MM.1S (cell line): Measurements from ENCODE around the gene TRIOBP.
A peak's percentile ranks its signal among the peaks of the same experiment; 100 is the strongest.

Experiments used
- DNase-seq: peaks from one replicate; pipeline ENCODE4 v3.0.0-alpha.2; 2015
- H2AFZ ChIP-seq: fragments of 300-600 bp; sonication (generic); 2 replicates; pipeline ENCODE4 v1.6.0; 2016; ENCODE audit warnings: antibody characterized with exemption, low read length
- H3F3A ChIP-seq: fragments of 300-600 bp; sonication (generic); 2 replicates; pipeline ENCODE4 v1.6.1; 2016; ENCODE audit warnings: mild to moderate bottlenecking, antibody characterized with exemption, low read length, moderate library complexity, mixed read lengths; ENCODE audit not compliant: insufficient read depth
- H3K27ac ChIP-seq: fragments of 300-600 bp; sonication (generic); 2 replicates; pipeline ENCODE4 v1.5.1; 2016; ENCODE audit warnings: mild to moderate bottlenecking, low read length
- H3K27me3 ChIP-seq: fragments of 300-600 bp; sonication (generic); replicated peaks from 2 replicates; pipeline ENCODE4 v1.6.0; 2016; ENCODE audit warnings: low read length; ENCODE audit not compliant: insufficient read depth
- H3K36me3 ChIP-seq: fragments of 300-600 bp; sonication (generic); replicated peaks from 2 replicates; pipeline ENCODE4 v1.6.1; 2016; ENCODE audit warnings: mild to moderate bottlenecking, low read length, mixed read lengths; ENCODE audit not compliant: insufficient read depth
- H3K4me1 ChIP-seq: fragments of 300-600 bp; sonication (generic); 2 replicates; pipeline ENCODE4 v1.6.1; 2016; ENCODE audit warnings: low read length, mixed read lengths
- H3K4me2 ChIP-seq: fragments of 300-600 bp; sonication (generic); 2 replicates; pipeline ENCODE4 v1.6.0; 2016; ENCODE audit warnings: low read depth, low read length
- H3K4me3 ChIP-seq: fragments of 300-600 bp; sonication (generic); 2 replicates; pipeline ENCODE4 v1.5.1; 2016; ENCODE audit warnings: low read length, mixed read lengths
- H3K79me2 ChIP-seq: fragments of 300-600 bp; sonication (generic); 2 replicates; pipeline ENCODE4 v1.6.1; 2016; ENCODE audit warnings: mixed run types, low read length, mixed read lengths
- H3K9ac ChIP-seq: fragments of 300-600 bp; sonication (generic); 2 replicates; pipeline ENCODE4 v1.6.1; 2016; ENCODE audit warnings: low read length, mixed read lengths
- H3K9me2 ChIP-seq: fragments of 300-600 bp; sonication (generic); replicated peaks from 2 replicates; pipeline ENCODE4 v1.6.1; 2016; ENCODE audit warnings: mild to moderate bottlenecking, low read length, mixed read lengths; ENCODE audit not compliant: insufficient read depth
- H3K9me3 ChIP-seq: fragments of 300-600 bp; sonication (generic); replicated peaks from 2 replicates; pipeline ENCODE4 v1.6.1; 2016; ENCODE audit warnings: mild to moderate bottlenecking, low read length, mixed read lengths; ENCODE audit not compliant: insufficient read depth
- H4K20me1 ChIP-seq: fragments of 300-600 bp; sonication (generic); 2 replicates; pipeline ENCODE4 v1.6.1; 2016; ENCODE audit warnings: mild to moderate bottlenecking, low read length, moderate library complexity, mixed read lengths; ENCODE audit not compliant: insufficient read depth
- EZH2 ChIP-seq: fragments of 300-600 bp; sonication (generic); optimal IDR thresholded peaks from 2 replicates; pipeline ENCODE3; 2017; ENCODE audit warnings: low read depth, mild to moderate bottlenecking, antibody characterized with exemption, low read length, mixed read lengths
- EZH2phosphoT487 ChIP-seq: fragments of 300-600 bp; sonication (generic); IDR thresholded peaks from 2 replicates; pipeline ENCODE4 v1.6.1; 2018; ENCODE audit warnings: antibody characterized with exemption, low read length
- TF ChIP-seq, protein P1 (sequence below): fragments of 300-600 bp; sonication (generic); IDR thresholded peaks from 2 replicates; pipeline ENCODE4 v1.5.1; 2016; ENCODE audit warnings: antibody characterized with exemption, low read length, mixed read lengths

TRIOBP gene

DNA sequence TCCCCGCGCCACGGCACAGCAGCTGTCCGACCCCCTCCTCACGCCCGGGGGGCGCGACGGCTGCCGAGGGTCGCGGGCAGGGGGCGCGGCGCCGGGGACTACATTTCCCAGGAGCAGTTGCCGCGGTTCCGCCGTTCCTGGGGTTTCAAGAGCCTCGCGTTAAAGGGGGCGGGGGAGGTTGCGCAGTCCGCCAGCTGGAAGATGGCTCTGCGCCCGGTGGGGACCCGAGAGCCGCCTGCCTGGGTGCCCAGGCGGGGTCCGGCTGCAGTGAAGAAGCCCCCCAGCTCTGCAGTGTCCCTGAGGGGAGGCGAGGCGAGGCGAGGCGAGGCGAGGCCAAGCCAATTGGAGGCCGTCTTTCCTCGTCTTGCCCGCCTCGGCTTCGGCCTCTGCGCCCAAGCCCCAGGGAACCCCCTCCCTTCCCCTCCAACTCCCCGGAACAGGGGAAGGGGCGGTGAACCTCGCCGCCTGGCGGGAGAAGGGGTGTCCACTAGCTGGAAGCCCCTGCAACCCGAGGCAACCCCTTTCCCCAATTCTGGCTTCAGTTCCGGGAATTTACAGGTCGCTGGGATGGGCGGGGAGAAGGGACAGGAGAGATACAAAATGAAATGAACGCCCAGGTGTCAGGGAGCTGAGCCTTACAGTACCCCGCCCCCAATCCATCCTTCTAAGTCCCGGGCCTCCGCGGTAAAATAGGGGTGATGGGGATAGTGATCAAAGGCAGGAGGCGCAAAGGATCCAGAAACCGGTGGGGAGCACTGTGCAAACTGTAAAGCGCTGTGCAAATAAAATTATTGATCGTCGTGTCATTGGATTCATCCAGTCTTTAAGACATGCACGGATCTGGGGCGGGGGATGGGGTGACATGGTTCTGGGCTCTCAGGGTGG is 105.7 kb downstream of the TRIOBP start:
- Histone ChIP-seq H3K27ac (no peak overlapping the region), H3K27me3 (peaks cover 66% of the 10 kb centered on the region), H2AFZ (no peak overlapping the region), H3K79me2 (no peaks in the 10 kb centered on the region), H3K9ac (no peak overlapping the region), H3K4me2 (peak overlapping the region; percentile 56), H3K36me3 (no peaks in the 10 kb centered on the region), H3K4me3 (peak overlapping the region; percentile 28; the same call in 1 of the 2 replicates), H3K9me2 (no peaks in the 10 kb centered on the region), H3K4me1 (no peaks in the 10 kb centered on the region), H3F3A (0 out of 2 replicates have a peak, but pooled peaks cover 5% of the 10 kb centered on the region), H4K20me1 (no peaks in the 10 kb centered on the region), H3K9me3 (no peaks in the 10 kb centered on the region)
- no peak for TF ChIP-seq EZH2
- TF ChIP-seq, protein P1, sequence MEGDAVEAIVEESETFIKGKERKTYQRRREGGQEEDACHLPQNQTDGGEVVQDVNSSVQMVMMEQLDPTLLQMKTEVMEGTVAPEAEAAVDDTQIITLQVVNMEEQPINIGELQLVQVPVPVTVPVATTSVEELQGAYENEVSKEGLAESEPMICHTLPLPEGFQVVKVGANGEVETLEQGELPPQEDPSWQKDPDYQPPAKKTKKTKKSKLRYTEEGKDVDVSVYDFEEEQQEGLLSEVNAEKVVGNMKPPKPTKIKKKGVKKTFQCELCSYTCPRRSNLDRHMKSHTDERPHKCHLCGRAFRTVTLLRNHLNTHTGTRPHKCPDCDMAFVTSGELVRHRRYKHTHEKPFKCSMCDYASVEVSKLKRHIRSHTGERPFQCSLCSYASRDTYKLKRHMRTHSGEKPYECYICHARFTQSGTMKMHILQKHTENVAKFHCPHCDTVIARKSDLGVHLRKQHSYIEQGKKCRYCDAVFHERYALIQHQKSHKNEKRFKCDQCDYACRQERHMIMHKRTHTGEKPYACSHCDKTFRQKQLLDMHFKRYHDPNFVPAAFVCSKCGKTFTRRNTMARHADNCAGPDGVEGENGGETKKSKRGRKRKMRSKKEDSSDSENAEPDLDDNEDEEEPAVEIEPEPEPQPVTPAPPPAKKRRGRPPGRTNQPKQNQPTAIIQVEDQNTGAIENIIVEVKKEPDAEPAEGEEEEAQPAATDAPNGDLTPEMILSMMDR, result no peak
- no peak for TF ChIP-seq EZH2phosphoT487
- DNase-seq, result no peak

DNA sequence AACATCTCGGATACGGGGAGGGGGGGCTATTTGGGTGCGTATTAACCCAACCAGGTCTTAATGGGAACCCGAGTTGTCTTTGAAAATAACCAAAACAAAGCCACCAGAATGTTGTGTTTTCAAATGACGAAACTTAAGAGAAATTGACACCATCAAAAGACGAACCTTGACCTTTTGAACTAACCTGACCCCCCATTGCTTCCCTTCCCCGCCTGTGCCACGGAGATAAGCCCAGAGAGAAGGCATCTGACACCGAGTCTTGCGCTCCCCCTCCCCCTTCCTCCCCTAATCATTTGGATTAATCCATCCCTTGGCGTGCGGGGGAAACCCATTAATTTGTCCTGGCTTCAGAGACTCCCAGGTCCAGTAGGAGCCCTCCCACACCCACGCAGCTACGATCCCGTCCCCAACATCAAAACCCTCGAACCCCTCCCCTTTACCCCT is 106.4 kb downstream of the TRIOBP start:
- TF ChIP-seq EZH2phosphoT487 (no peak), EZH2 (no peak)
- TF ChIP-seq, protein P1, result no peak
- no peak for DNase-seq
- H3K79me2 ChIP-seq, result no peaks in the 10 kb centered on the region
- peaks cover 66% of the 10 kb centered on the region for H3K27me3 ChIP-seq
- no peak overlapping the region for H2AFZ ChIP-seq
- no peak overlapping the region; the same call in 1 of the 2 replicates for H3K4me2 ChIP-seq
- no peaks in the 10 kb centered on the region for H3K9me3 ChIP-seq
- no peaks in the 10 kb centered on the region for H3K9me2 ChIP-seq
- H3K27ac ChIP-seq, result no peak overlapping the region
- no peaks in the 10 kb centered on the region for H3K36me3 ChIP-seq
- H3K9ac ChIP-seq, result no peak overlapping the region
- H3K4me1 ChIP-seq, result no peaks in the 10 kb centered on the region
- H4K20me1 ChIP-seq, result no peaks in the 10 kb centered on the region
- no peak overlapping the region for H3K4me3 ChIP-seq
- 0 out of 2 replicates have a peak, but pooled peaks cover 5% of the 10 kb centered on the region for H3F3A ChIP-seq

DNA sequence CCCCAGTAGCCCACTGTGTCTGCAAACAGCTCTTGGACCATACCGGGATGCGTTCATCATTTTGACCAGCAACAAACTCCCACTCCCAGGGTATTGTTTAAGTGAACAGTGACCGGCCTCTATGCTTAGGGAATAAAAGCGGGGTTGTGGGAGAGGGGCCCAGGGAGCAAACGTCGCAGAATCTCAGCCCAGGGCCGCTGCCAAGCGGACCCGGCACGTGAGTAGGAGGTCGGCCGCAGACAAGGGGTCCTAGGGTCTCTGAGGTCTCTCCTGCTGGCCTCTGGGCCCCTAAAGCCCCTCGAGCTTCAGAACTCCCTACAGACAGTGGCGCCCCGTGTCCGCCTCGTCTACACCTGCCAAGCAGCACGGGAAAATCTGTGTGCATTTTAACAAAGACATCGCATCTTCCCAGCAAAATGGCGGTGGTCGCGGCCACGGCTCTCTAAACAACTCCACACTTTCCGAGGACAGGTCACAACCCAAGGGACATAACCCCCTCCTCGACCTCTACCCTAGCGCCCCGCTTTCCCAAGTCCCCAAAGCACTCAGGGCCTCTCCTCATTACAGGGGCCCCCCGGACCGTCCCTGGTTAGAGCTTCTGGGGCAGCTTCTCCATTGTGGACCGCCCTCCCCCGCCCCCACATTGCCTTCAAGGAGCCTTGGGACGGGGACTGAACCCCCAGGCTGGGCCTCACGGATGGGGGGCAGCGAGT is 106.9 kb downstream of the TRIOBP start:
- no peaks in the 10 kb centered on the region for H3K9me3 ChIP-seq
- no peak overlapping the region for H3K27ac ChIP-seq
- no peaks in the 10 kb centered on the region for H3K79me2 ChIP-seq
- no peak overlapping the region for H3K4me2 ChIP-seq
- H3K4me3 ChIP-seq, result no peak overlapping the region
- DNase-seq, result no peak
- H3K36me3 ChIP-seq, result no peaks in the 10 kb centered on the region
- no peaks in the 10 kb centered on the region for H4K20me1 ChIP-seq
- peaks cover 67% of the 10 kb centered on the region for H3K27me3 ChIP-seq
- no peak for TF ChIP-seq EZH2
- TF ChIP-seq EZH2phosphoT487, result no peak
- TF ChIP-seq, protein P1, result no peak
- no peaks in the 10 kb centered on the region for H3K9me2 ChIP-seq
- H3K4me1 ChIP-seq, result no peaks in the 10 kb centered on the region
- H3F3A ChIP-seq, result 0 out of 2 replicates have a peak, but pooled peaks cover 5% of the 10 kb centered on the region
- no peak overlapping the region for H3K9ac ChIP-seq
- no peak overlapping the region for H2AFZ ChIP-seq
